Measurements from ENCODE around the gene ATP6V0C. TPM values are rescaled to one million over a fixed set of nuclear protein-coding genes. Genes with fewer than 3 reads are reported as not detected.
"Not testable (repeated sequence)": the region's sequence is repeated elsewhere in the genome, so short reads cannot be mapped to it uniquely, and the experiment has no call there.

The ATP6V0C gene
- total RNA-seq, 1 donor = 18.8 TPM

- Histone ChIP-seq H3K27ac (ENCODE audit: low read depth, low read length) (no peak overlapping the region), H3K27me3 (ENCODE audit: insufficient read depth, low read length) (no peaks in the 10 kb centered on the region), H3K4me3 (ENCODE audit: insufficient read depth, low read length) (no peak overlapping the region), H3K9me3 (ENCODE audit: low read depth, low read length) (no peaks in the 10 kb centered on the region), H2AFZ (ENCODE audit: low read length) (no peak overlapping the region), H3K79me2 (ENCODE audit: insufficient read depth, low read length) (peaks cover 42% of the 10 kb centered on the region), H4K20me1 (ENCODE audit: insufficient read depth, low read length) (peaks cover 18% of the 10 kb centered on the region), H3K4me1 (ENCODE audit: insufficient read depth, low read length) (peaks cover 18% of the 10 kb centered on the region), H3K36me3 (ENCODE audit: insufficient read depth, low read length) (no peaks in the 10 kb centered on the region), H3K4me2 (ENCODE audit: insufficient read depth, low read length) (no peak overlapping the region)
- no peak for DNase-seq (ENCODE audit: insufficient read length, low spot score, missing footprints)
- TF ChIP-seq, protein P1, sequence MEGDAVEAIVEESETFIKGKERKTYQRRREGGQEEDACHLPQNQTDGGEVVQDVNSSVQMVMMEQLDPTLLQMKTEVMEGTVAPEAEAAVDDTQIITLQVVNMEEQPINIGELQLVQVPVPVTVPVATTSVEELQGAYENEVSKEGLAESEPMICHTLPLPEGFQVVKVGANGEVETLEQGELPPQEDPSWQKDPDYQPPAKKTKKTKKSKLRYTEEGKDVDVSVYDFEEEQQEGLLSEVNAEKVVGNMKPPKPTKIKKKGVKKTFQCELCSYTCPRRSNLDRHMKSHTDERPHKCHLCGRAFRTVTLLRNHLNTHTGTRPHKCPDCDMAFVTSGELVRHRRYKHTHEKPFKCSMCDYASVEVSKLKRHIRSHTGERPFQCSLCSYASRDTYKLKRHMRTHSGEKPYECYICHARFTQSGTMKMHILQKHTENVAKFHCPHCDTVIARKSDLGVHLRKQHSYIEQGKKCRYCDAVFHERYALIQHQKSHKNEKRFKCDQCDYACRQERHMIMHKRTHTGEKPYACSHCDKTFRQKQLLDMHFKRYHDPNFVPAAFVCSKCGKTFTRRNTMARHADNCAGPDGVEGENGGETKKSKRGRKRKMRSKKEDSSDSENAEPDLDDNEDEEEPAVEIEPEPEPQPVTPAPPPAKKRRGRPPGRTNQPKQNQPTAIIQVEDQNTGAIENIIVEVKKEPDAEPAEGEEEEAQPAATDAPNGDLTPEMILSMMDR (IDR thresholded peaks at IDR 0.05; ENCODE audit: extremely low read depth, low read depth, low read length) = no peak
Measured at GRCh38 chr16:2478279-2478678, 35.5 kb upstream of the ATP6V0C start.

- peaks cover 25% of the 10 kb centered on the region for H4K20me1 ChIP-seq (ENCODE audit: insufficient read depth, low read length)
- H3K27ac ChIP-seq (ENCODE audit: low read depth, low read length); H2AFZ ChIP-seq (ENCODE audit: low read length); DNase-seq (ENCODE audit: insufficient read length, low spot score, missing footprints); H3K9me3 ChIP-seq (ENCODE audit: low read depth, low read length); H3K4me2 ChIP-seq (ENCODE audit: insufficient read depth, low read length); H3K27me3 ChIP-seq (ENCODE audit: insufficient read depth, low read length); H3K4me3 ChIP-seq (ENCODE audit: insufficient read depth, low read length); H3K36me3 ChIP-seq (ENCODE audit: insufficient read depth, low read length): not testable (repeated sequence)
- H3K79me2 ChIP-seq (ENCODE audit: insufficient read depth, low read length) = peaks cover 59% of the 10 kb centered on the region
- H3K4me1 ChIP-seq (ENCODE audit: insufficient read depth, low read length) = peaks cover 20% of the 10 kb centered on the region
Measured at GRCh38 chr16:2479996-2480395, 33.8 kb upstream of the ATP6V0C start.

DNA sequence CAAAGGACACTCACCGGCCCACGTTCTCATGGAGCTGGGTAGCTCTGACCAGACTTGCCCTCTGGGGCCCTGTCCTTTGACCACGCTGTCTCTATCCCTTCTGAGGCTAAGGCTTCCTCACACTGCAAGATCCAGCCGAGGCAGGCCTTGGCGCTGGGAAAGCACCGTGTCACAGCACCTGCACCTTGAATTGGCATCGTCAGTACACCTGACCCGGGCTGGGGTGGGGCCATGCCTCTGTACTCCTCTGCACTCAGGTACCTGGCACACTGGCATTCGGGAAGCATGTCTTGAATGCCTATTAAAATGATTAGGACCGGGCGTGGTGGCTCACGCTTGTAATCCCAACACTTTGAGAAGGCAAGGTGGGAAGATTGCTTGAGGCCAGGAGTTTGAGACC, 32.8 kb upstream of the ATP6V0C start:
- DNase-seq (ENCODE audit: insufficient read length, low spot score, missing footprints) = no peak
- Histone ChIP-seq H2AFZ (ENCODE audit: low read length) (no peak overlapping the region), H3K27ac (ENCODE audit: low read depth, low read length) (no peak overlapping the region), H3K9me3 (ENCODE audit: low read depth, low read length) (no peaks in the 10 kb centered on the region), H3K79me2 (ENCODE audit: insufficient read depth, low read length) (peaks cover 57% of the 10 kb centered on the region), H3K4me2 (ENCODE audit: insufficient read depth, low read length) (no peak overlapping the region), H3K36me3 (ENCODE audit: insufficient read depth, low read length) (no peaks in the 10 kb centered on the region), H3K4me1 (ENCODE audit: insufficient read depth, low read length) (peaks cover 15% of the 10 kb centered on the region), H3K4me3 (ENCODE audit: insufficient read depth, low read length) (no peak overlapping the region), H3K27me3 (ENCODE audit: insufficient read depth, low read length) (no peaks in the 10 kb centered on the region), H4K20me1 (ENCODE audit: insufficient read depth, low read length) (peaks cover 21% of the 10 kb centered on the region)
- TF ChIP-seq, protein P1 (IDR thresholded peaks at IDR 0.05; ENCODE audit: extremely low read depth, low read depth, low read length) = no peak

DNA sequence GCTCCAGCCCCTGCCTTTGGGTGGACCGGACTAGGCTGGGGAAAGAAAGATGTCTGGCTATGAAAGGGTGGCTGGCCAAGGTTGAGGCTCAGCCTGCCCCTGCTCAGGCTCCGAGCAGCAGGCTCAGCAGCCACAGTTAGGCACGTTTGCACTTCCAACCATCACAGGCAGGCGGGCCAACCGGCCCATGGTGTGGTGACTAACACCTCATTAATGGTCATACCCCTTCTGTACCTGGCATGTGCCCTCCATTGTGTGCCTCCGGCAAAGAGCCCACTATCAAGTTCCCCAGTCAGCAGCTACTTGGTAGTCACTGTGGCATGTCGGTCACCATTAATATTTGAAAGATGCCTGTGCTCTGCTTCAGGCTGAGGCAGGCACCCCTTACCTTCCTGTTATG, 32.1 kb upstream of the ATP6V0C start:
- Histone ChIP-seq H3K4me1 (ENCODE audit: insufficient read depth, low read length) (peaks cover 14% of the 10 kb centered on the region), H3K27ac (ENCODE audit: low read depth, low read length) (no peak overlapping the region), H3K4me2 (ENCODE audit: insufficient read depth, low read length) (no peak overlapping the region), H3K4me3 (ENCODE audit: insufficient read depth, low read length) (no peak overlapping the region), H3K27me3 (ENCODE audit: insufficient read depth, low read length) (no peaks in the 10 kb centered on the region), H3K79me2 (ENCODE audit: insufficient read depth, low read length) (peaks cover 57% of the 10 kb centered on the region), H4K20me1 (ENCODE audit: insufficient read depth, low read length) (peaks cover 21% of the 10 kb centered on the region), H3K36me3 (ENCODE audit: insufficient read depth, low read length) (no peaks in the 10 kb centered on the region), H3K9me3 (ENCODE audit: low read depth, low read length) (no peaks in the 10 kb centered on the region), H2AFZ (ENCODE audit: low read length) (no peak overlapping the region)
- DNase-seq (ENCODE audit: insufficient read length, low spot score, missing footprints) = no peak
- TF ChIP-seq, protein P1 (IDR thresholded peaks at IDR 0.05; ENCODE audit: extremely low read depth, low read depth, low read length) = no peak

Data from osteoblast (primary cell).